ENCODE data around the gene RAI1. TPM values are rescaled to one million over a fixed set of nuclear protein-coding genes. Genes with fewer than 3 reads are reported as not detected.

RAI1 gene
- total RNA-seq, 1 donor from 2014 or later = 25.1 TPM

- no peak for DNase-seq (ENCODE audit: low read depth)
These were observed 67.9 kb downstream of the RAI1 start for GRCh38 chr17:17749025-17749772.

GRCh38 chr17:17749921-17750320, 68.7 kb downstream of the RAI1 start:
- peak; percentile 20 for DNase-seq (ENCODE audit: low read depth)

- no peak for DNase-seq (ENCODE audit: low read depth)
These were observed 69.6 kb downstream of the RAI1 start for GRCh38 chr17:17750881-17751280.

- DNase-seq (ENCODE audit: low read depth) = no peak
These were observed 70.3 kb downstream of the RAI1 start for GRCh38 chr17:17751489-17752088.

- peak; percentile 80 for DNase-seq (ENCODE audit: low read depth)
These were observed 71.0 kb downstream of the RAI1 start for GRCh38 chr17:17752089-17752820.

- DNase-seq (ENCODE audit: low read depth) = no peak
These were observed 71.6 kb downstream of the RAI1 start for GRCh38 chr17:17752821-17753321.

- DNase-seq (ENCODE audit: low read depth) = no peak
These were observed 73.7 kb downstream of the RAI1 start for GRCh38 chr17:17754719-17755686.

- DNase-seq (ENCODE audit: low read depth) = no peak
These were observed 74.5 kb downstream of the RAI1 start for GRCh38 chr17:17755715-17756114.

- no peak for DNase-seq (ENCODE audit: low read depth)
These were observed 76.1 kb downstream of the RAI1 start for GRCh38 chr17:17757391-17757791.

- DNase-seq (ENCODE audit: low read depth) = no peak
These were observed 76.9 kb downstream of the RAI1 start for GRCh38 chr17:17757956-17758845.

- no peak for DNase-seq (ENCODE audit: low read depth)
These were observed 77.8 kb downstream of the RAI1 start for GRCh38 chr17:17758941-17759563.

- no peak for DNase-seq (ENCODE audit: low read depth)
These were observed 79.1 kb downstream of the RAI1 start for GRCh38 chr17:17760350-17760749.

- DNase-seq (ENCODE audit: low read depth) = no peak
These were observed 79.8 kb downstream of the RAI1 start for GRCh38 chr17:17760872-17761550.

GRCh38 chr17:17761894-17762743, 80.9 kb downstream of the RAI1 start:
- DNase-seq (ENCODE audit: low read depth) = no peak

GRCh38 chr17:17762744-17763105, 81.5 kb downstream of the RAI1 start:
- no peak for DNase-seq (ENCODE audit: low read depth)

GRCh38 chr17:17763136-17763535, 81.9 kb downstream of the RAI1 start:
- DNase-seq (ENCODE audit: low read depth) = no peak

GRCh38 chr17:17763734-17764133, 82.5 kb downstream of the RAI1 start:
- no peak for DNase-seq (ENCODE audit: low read depth)

GRCh38 chr17:17765359-17766076, 84.3 kb downstream of the RAI1 start:
- DNase-seq (ENCODE audit: low read depth) = no peak

Data from renal cortical epithelial cell (primary cell).